ENCODE measurements around the gene SPNS2. TPM values are rescaled to one million over a fixed set of nuclear protein-coding genes. Genes with fewer than 3 reads are reported as not detected.

SPNS2 gene
- total RNA-seq, 1 experiment from 2014 or later = 33.8 TPM

GRCh38 chr17:4482338-4483011 lies 16.2 kb upstream of the SPNS2 start:
- Histone ChIP-seq H3K27me3 (ENCODE audit: insufficient read depth, low read depth) (no peaks in the 10 kb centered on the region), H3K4me1 (replicated peaks; ENCODE audit: insufficient read depth) (peaks cover 75% of the 10 kb centered on the region), H3K9me3 (ENCODE audit: insufficient read depth, low read depth) (no peaks in the 10 kb centered on the region), H4K20me1 (ENCODE audit: insufficient read depth) (no peaks in the 10 kb centered on the region), H3K9me2 (ENCODE audit: insufficient read depth) (no peaks in the 10 kb centered on the region), H3F3A (ENCODE audit: insufficient read depth, low read depth) (peaks cover 54% of the 10 kb centered on the region), H3K36me3 (ENCODE audit: low read depth) (no peaks in the 10 kb centered on the region), H3K27ac (peak overlapping the region; percentile 96), H3K4me2 (peak overlapping the region; percentile 87), H2AFZ (no peak overlapping the region), H3K79me2 (ENCODE audit: low read depth) (peaks cover 20% of the 10 kb centered on the region), H3K4me3 (peak overlapping the region; percentile 53)
- CTCF ChIA-PET = interaction anchor here (0.9 kb wide), 1 partner anchor 62 kb away, joined by 7 read pairs; no protein-coding TSS in a partner anchor
- DNase-seq = peak; percentile 57 to 74
- POLR2A ChIA-PET (ENCODE audit: unreplicated experiment) = interaction anchor here (0.6 to 1.1 kb wide), 5 partner anchors 15 to 72 kb away, joined by 3 to 5 read pairs (median 3); partner anchors contain the start of genes MYBBP1A and SPNS2
- intact Hi-C loops (cut with micrococcal nuclease; ENCODE audit: unreplicated experiment) = loop anchor here (1.0 to 2.0 kb wide), 2 partner anchors 14 to 31 kb away; no protein-coding TSS in a partner anchor
- no TSS peak for BruUV-seq (replicated peaks)
- TF ChIP-seq CTCF (conservative IDR thresholded peaks at IDR 0.05) (no peak), EZH2 (IDR thresholded peaks at IDR 0.05; ENCODE audit: low read depth) (no peak)

GRCh38 chr17:4483012-4483840 lies 15.5 kb upstream of the SPNS2 start:
- Histone ChIP-seq H3K4me1 (replicated peaks; ENCODE audit: insufficient read depth) (peaks cover 75% of the 10 kb centered on the region), H3K27ac (peak overlapping the region; percentile 96), H3K4me3 (peak overlapping the region; percentile 53), H3F3A (ENCODE audit: insufficient read depth, low read depth) (peaks cover 50% of the 10 kb centered on the region), H3K36me3 (ENCODE audit: low read depth) (no peaks in the 10 kb centered on the region), H3K4me2 (peak overlapping the region; percentile 87), H3K9me3 (ENCODE audit: insufficient read depth, low read depth) (no peaks in the 10 kb centered on the region), H3K9me2 (ENCODE audit: insufficient read depth) (no peaks in the 10 kb centered on the region), H3K79me2 (ENCODE audit: low read depth) (peaks cover 20% of the 10 kb centered on the region), H4K20me1 (ENCODE audit: insufficient read depth) (no peaks in the 10 kb centered on the region), H2AFZ (no peak overlapping the region), H3K27me3 (ENCODE audit: insufficient read depth, low read depth) (no peaks in the 10 kb centered on the region)
- ChIA-PET CTCF (interaction anchor here (0.6 to 0.9 kb wide), 3 partner anchors 36 to 62 kb away, joined by 3 to 7 read pairs (median 3); no protein-coding TSS in a partner anchor), POLR2A (ENCODE audit: unreplicated experiment) (interaction anchor here (0.5 to 1.1 kb wide), 9 partner anchors 14 to 1809 kb away, joined by 3 to 7 read pairs (median 3); partner anchors contain the start of genes MYBBP1A and SPNS2)
- peak; percentile 88 to 99 for DNase-seq
- TF ChIP-seq EZH2 (IDR thresholded peaks at IDR 0.05; ENCODE audit: low read depth) = no peak
- no peak for TF ChIP-seq CTCF (conservative IDR thresholded peaks at IDR 0.05)
- TSS peak; percentile 60 for BruUV-seq (replicated peaks)
- intact Hi-C loops (cut with micrococcal nuclease; ENCODE audit: unreplicated experiment) = loop anchor here (1.0 to 2.0 kb wide), 2 partner anchors 14 to 30 kb away; no protein-coding TSS in a partner anchor

Data from PC-9 (cell line).